Activated B cell treated with CpG ODN at 0.5 μM for 24 hours (primary cell): ENCODE data around the gene ATP8B4. TPM values are rescaled to one million over a fixed set of nuclear protein-coding genes. Genes with fewer than 3 reads are reported as not detected.

Experiments used
- ATAC-seq: fragments of 200-7000 bp; cut with Tn5 transposase; one replicate; pipeline ENCODE4 v1.10.0; 2021; ENCODE audit warnings: low read depth, mild to moderate bottlenecking, moderate library complexity
- CTCF ChIA-PET: fragments of 350-600 bp; sonication (Branson Sonifier 250); formaldehyde crosslinking; loops from one replicate; lab custom pipeline; 2021; ENCODE audit warnings: antibody characterized with exemption; lab: Charles Lee
- POLR2A ChIA-PET: fragments of 350-600 bp; sonication (Branson Sonifier 250); formaldehyde crosslinking; loops from one replicate; lab custom pipeline; 2021; ENCODE audit warnings: antibody characterized with exemption; lab: Charles Lee
- DNase-seq: peaks from one replicate; pipeline ENCODE4 v3.0.0; 2022
- H3K27ac Mint-ChIP-seq: one replicate; pipeline ENCODE4 v1.8.0; 2020; ENCODE audit warnings: mixed read lengths
- H3K27me3 Mint-ChIP-seq: one replicate; pipeline ENCODE4 v1.8.0; 2021; ENCODE audit warnings: mixed read lengths
- H3K36me3 Mint-ChIP-seq: one replicate; pipeline ENCODE4 v1.8.0; 2021; ENCODE audit warnings: low read depth, mixed read lengths
- H3K4me1 Mint-ChIP-seq: one replicate; pipeline ENCODE4 v1.8.0; 2021; ENCODE audit warnings: mixed read lengths
- H3K4me3 Mint-ChIP-seq: one replicate; pipeline ENCODE4 v1.8.0; 2020; ENCODE audit warnings: mild to moderate bottlenecking, mixed read lengths
- H3K9me3 Mint-ChIP-seq: one replicate; pipeline ENCODE4 v1.8.0; 2020; ENCODE audit warnings: mixed read lengths
- CTCF ChIP-seq: fragments of 200-600 bp; IDR thresholded peaks from one replicate; pipeline ENCODE4 v1.8.0; 2022; ENCODE audit warnings: antibody characterized with exemption, mild to moderate bottlenecking
- intact Hi-C: fragments of 100-400 bp; cut with micrococcal nuclease; formaldehyde crosslinking; loops from one replicate; pipeline ENCODE4 v1.15.1; 2024
- total RNA-seq: library from RNA; stranded (reverse); gene quantifications from 2 replicates; pipeline ENCODE4 v1.2.3, GENCODE V29; 2022

Gene ATP8B4
- total RNA-seq, 1 donor from 2014 or later, result 0.86 TPM

DNA sequence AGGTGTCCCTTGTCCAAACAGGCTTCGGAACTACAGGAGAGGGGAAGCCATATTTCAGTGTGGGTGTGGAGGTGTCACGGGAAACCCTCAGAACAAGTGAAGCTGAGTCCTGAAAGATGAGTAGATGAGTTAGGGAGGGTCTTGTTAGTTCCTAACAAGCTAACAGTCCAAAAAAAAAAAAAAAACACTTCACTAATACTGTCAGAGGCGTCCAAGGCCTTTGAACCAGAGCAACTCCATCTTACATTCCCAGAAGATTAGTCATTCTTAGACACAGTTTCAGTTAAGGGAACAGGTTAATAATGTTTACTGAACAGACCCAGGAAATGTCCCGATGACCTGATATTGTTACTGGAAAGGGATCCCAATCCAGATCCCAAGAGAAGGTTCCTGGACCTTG is 7.0 kb upstream of the ATP8B4 start:
- DNase-seq, result no peak
- ATAC-seq, result no peak
- H3K36me3 Mint-ChIP-seq, result no peaks in the 10 kb centered on the region
- H3K27me3 Mint-ChIP-seq, result no peaks in the 10 kb centered on the region
- H3K9me3 Mint-ChIP-seq, result peaks cover 5% of the 10 kb centered on the region
- H3K27ac Mint-ChIP-seq, result no peak overlapping the region
- no peak overlapping the region for H3K4me3 Mint-ChIP-seq
- ChIA-PET CTCF (no interaction called here), POLR2A (no interaction called here)
- intact Hi-C loops, result no loop called here
- TF ChIP-seq CTCF, result no peak
- no peaks in the 10 kb centered on the region for H3K4me1 Mint-ChIP-seq

DNA sequence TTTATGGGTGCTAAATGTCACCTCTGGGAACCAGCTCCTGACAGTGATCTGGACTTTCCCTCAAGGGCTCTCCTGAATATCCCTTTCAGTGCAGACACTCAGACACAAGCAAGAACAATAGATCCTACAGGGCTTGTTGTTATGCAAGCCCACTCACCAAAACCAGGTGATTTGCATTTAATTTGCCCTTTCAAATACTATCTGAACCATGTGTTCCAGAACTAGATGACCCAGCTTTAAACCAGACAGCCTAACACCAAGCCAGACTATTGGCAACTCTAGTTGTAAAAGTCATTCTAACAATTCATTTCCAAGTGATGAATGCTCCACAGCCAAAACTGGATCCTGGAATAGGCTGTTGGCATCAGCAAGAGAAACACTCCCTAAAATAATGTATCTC is 5.6 kb upstream of the ATP8B4 start:
- no peak overlapping the region for H3K4me3 Mint-ChIP-seq
- ATAC-seq, result no peak
- CTCF ChIA-PET, result no interaction called here
- POLR2A ChIA-PET, result no interaction called here
- TF ChIP-seq CTCF, result no peak
- DNase-seq, result no peak
- no peaks in the 10 kb centered on the region for H3K27me3 Mint-ChIP-seq
- no peak overlapping the region for H3K27ac Mint-ChIP-seq
- peaks cover 5% of the 10 kb centered on the region for H3K9me3 Mint-ChIP-seq
- intact Hi-C loops, result no loop called here
- no peaks in the 10 kb centered on the region for H3K4me1 Mint-ChIP-seq
- H3K36me3 Mint-ChIP-seq, result no peaks in the 10 kb centered on the region

- H3K4me3 Mint-ChIP-seq, result no peak overlapping the region
- no peaks in the 10 kb centered on the region for H3K36me3 Mint-ChIP-seq
- H3K4me1 Mint-ChIP-seq, result peaks cover 2% of the 10 kb centered on the region
- intact Hi-C loops, result no loop called here
- DNase-seq (no peak), ATAC-seq (no peak)
- H3K27me3 Mint-ChIP-seq, result no peaks in the 10 kb centered on the region
- no peak overlapping the region for H3K27ac Mint-ChIP-seq
- H3K9me3 Mint-ChIP-seq, result peaks cover 5% of the 10 kb centered on the region
- TF ChIP-seq CTCF, result no peak
- ChIA-PET POLR2A (no interaction called here), CTCF (no interaction called here)
Measured at GRCh38 chr15:50123861-50124557, 5.0 kb upstream of the ATP8B4 start.

DNA sequence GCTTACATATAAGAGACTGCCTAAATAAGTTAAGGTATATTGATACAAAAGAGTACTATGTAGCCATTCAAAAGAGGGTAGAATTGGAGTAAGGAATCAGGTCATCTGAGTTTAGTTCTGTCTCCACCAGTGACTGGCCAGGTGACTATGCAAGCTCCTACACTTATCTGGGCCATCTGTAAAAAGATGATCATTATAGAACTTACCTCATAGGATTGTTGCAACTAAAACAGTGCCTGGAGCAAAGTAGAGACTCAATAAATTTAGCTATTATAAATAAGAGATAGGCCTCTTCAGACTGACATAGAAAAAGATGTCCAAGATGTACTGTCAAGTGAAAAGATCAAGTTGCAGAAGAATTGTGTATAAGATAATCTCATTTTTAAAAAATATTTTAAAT is 1.7 kb upstream of the ATP8B4 start:
- Mint-ChIP-seq H3K9me3 (peaks cover 8% of the 10 kb centered on the region), H3K4me1 (peaks cover 2% of the 10 kb centered on the region), H3K27ac (no peak overlapping the region), H3K27me3 (no peaks in the 10 kb centered on the region), H3K4me3 (no peak overlapping the region), H3K36me3 (no peaks in the 10 kb centered on the region)
- no peak for TF ChIP-seq CTCF
- POLR2A ChIA-PET, result no interaction called here
- ATAC-seq, result no peak
- CTCF ChIA-PET, result no interaction called here
- no peak for DNase-seq
- intact Hi-C loops, result no loop called here

- ChIA-PET CTCF (no interaction called here), POLR2A (no interaction called here)
- Mint-ChIP-seq H3K9me3 (peaks cover 3% of the 10 kb centered on the region), H3K36me3 (no peaks in the 10 kb centered on the region), H3K27ac (no peak overlapping the region), H3K27me3 (peaks cover 2% of the 10 kb centered on the region), H3K4me3 (no peak overlapping the region), H3K4me1 (peaks cover 14% of the 10 kb centered on the region)
- intact Hi-C loops, result no loop called here
- no peak for TF ChIP-seq CTCF
- DNase-seq, result no peak
- no peak for ATAC-seq
Measured at GRCh38 chr15:50117431-50118027, 1.5 kb downstream of the ATP8B4 start.
